HTR-8/SVneo (cell line): ENCODE data around the gene TRABD2A.

Source experiments
- DNase-seq: peaks from one replicate; pipeline ENCODE4 v3.0.0; 2011; ENCODE audit warnings: low spot score, mixed read lengths; ENCODE audit not compliant: insufficient read length
- FAIRE-seq: peaks from 2 replicates; lab custom pipeline; 2011; peaks lifted over from hg19 to GRCh38; lab: Jason Lieb, UNC

TRABD2A gene

DNA sequence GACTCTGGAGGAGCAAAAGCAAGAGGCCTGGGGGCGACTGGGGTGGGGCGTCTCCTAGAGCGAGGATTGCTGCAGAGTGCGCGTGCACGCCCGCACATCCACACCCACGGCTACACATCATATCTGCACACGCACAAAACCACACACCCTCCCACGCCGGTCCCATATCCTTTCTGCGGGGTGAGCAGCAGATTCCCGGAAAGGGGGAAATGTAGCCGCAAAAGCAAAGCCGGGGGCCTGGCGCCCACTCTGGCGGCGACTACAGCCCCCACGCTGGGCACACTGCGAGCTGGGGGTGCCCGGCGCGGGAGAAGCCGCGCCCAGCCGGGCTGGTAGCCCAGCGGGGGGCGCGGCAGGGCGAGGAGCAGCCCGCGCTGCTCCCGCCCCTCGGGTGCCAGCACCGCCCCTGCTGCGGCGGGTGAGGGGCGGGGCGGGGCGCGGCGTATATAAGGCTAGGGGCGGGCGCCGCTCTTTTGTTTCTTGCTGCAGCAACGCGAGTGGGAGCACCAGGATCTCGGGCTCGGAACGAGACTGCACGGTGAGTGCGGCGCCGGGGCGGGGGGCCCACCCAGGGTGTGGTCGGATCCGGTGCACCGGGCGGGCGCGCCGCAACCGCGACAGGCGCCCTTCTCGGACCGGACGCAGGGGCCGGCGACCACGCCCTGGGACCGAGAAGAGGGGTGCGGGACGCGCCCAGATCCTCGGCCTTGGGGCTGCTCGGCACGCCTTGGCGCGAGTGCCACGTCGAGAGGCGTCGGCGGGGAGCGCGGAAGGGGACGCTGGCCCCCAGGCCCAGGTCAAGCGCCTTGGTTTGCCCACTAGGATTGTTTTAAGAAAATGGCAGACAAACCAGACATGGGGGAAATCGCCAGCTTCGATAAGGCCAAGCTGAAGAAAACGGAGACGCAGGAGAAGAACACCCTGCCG is 24.6 kb upstream of the TRABD2A start, which contains the start of gene TMSB10:
TMSB10 (plus strand) TSS at position 476 of the 927 bp plus-strand sequence.
- DNase-seq (peak; percentile 80), FAIRE-seq (peak; percentile 80)

DNA sequence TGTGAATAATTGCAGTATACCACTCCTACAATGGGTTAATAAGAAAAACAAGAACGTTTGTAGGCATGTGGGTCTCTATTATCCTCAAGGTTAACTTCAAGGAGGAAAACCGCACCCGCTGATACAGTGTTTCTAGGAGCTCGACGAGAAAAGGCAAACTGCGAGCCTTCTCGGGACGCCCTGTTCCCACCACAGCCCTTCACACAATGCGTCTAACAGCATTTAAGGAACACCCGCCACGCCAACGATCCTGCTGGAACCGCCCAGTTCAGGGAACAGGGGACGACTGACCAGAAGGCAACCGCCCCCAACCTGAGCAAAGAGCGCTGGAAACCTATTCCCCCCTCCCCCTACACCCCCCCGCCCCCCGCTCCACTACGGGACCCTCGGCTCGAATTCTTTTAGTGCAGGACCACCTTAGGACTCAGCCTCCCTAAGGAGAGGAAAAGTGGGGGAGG is 23.9 kb upstream of the TRABD2A start:
- FAIRE-seq (no peak), DNase-seq (peak; percentile 65)

DNA sequence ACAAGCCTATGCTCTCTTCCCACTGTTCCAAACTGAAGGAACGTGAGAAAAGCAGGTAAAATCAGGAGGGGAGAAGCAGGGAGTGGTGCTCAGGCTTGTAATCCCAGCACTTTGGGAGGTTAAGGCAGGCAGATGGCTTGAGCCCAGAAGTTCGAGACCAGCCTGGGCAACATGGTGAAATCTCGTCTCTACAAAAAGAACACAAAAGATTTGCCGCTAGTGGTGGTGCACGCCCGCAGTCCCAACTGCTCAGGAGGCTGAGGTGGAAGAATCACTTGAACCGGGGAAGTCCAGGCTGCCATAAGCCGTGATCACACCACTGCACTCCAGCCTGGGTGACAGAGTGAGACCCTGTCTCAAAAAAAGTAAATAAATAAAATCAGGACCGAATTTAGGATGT is 23.3 kb upstream of the TRABD2A start:
- DNase-seq: no peak
- no peak for FAIRE-seq

DNA sequence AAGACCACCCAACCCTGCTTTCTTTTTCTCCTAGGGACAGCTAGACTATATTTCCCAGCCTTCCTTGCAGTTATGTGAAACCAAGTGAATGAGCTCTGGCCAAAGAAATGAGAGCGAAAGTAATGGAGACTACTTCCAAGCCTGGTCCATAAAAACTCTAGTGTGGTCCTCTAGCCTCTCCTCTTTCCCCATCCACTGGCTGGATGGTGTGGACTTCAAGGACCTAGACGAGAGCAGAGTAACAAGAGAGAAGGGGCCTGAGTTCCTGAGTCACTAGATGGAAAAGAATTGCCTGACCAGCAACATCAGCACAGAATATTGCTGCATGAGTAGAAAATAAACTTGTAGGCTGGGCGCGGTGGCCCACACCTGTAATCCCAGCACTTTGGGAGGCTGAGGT is 21.6 kb upstream of the TRABD2A start:
- FAIRE-seq (no peak), DNase-seq (no peak)

DNA sequence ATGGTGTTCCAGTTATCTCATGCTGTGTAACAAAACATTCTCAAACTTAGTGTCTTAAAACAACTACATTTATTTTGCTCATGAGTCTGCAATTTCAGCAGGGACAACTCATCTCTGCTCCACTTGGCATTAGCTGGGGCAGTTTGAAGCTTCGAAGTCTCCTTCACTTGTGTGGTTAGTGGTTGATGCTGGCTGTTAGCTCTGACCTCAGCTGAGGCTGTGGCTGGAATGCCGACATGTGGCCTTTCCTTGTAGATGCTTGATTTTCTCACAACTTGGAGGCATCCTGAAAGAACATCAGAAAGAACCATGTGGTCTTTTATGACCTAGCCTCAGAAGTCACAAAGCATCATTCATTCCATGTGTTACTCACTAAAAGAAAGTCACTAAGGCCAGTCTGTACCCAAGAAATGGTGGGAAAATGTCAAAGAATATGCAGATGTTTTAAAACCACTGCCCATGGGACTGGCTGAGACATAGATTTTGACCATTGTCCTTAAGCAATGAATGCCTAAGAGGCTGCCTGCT is 20.8 kb upstream of the TRABD2A start:
- FAIRE-seq (no peak), DNase-seq (no peak)

DNA sequence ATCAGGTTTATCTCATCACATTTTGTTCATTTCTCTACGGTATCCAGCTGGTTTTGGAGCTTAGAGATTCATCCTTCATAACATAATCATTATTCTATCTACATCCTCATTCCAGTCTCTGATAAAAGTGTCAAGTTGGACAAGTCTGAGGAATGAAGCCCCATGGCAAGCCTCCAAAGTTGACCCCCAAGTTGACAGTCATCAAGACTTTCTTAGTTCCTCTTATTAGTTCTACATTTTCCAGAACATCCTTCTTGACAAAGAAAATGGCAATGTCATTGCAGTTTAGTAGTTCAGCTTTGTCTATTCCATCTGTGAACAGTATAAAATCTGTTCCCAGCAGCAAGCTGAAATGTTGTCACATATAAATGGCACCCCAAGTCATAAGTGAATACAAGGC is 20.1 kb upstream of the TRABD2A start:
- no peak for FAIRE-seq
- no peak for DNase-seq

DNA sequence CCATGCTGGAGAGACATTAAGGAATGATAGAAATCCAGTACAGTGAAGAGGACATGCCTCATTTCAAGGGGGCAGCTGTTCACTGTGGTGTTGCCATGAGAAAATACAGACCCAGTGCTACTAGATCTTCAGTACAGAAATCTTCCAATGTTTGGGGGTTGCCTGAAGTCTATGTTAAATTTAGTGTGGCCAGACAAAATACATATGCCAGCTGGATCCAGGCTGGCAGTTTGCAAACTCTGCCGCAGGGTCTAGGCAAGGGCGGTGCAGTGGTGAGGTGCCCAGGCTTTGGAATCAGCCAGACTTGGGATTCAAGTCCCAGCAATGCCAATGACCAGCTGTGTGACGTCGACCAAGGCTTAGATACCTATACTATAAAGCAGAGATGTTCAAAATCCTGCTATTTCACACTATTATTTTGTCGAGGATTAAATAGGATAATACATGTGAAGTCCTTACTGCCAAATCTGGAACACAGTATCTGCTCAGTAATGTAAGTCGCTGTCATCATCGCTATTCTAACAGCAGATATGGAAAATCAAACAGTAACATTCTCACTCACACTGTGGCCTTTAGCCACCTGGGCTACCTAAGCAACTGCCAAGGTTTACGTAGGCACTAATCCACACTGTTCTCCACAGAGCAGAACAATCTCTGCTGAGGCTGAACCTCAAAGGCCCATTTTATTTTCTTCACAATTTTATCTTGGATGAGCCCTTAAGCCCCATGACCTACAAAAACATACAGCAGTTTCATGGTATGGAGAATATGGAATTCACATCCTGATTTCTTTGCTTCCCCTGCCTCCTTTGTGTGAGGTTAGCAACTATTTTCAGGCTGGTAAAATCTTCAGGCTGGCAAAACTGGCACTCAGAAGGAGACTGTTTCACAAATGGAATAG is 18.7 kb upstream of the TRABD2A start:
- DNase-seq: no peak
- no peak for FAIRE-seq

DNA sequence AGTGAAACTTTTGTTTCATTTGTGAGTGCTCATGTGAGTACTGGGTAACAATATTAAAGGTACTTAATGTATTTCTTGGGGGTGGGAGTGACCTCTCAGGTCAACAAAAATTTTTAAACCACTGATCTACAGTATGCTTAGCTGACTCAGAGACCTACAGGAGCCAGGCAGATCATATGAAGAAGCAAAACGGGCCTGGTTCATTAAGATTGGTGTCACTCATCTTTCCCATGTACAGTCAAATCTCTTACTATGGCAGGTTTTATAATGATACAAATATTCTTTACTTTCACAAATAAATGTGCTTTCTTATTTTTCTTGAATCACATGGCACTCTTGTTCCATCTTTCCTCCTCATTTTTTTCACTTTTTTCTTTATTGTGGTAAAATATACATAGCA is 16.9 kb upstream of the TRABD2A start:
- no peak for DNase-seq

DNA sequence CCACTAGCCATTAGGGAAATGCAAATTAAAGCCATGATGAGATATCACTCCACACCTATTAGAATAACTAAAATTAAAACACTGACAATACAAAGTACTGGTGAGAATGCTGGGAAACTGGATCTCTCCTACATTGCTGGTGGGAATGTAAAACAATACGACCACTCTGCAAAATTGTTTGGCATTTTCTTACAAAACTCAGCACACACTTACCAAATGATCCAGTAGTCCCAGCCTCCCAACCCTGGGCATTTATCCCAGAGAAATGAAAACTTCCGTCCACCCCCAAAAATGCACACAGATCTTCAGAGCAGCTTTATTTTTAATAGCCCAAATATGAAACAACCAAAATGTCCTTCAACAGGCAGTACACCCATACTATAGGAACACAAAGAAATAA is 15.7 kb upstream of the TRABD2A start:
- no peak for DNase-seq
- FAIRE-seq: no peak

More for the DNA sequence above, 16.9 kb upstream of the TRABD2A start:
- FAIRE-seq: no peak

DNA sequence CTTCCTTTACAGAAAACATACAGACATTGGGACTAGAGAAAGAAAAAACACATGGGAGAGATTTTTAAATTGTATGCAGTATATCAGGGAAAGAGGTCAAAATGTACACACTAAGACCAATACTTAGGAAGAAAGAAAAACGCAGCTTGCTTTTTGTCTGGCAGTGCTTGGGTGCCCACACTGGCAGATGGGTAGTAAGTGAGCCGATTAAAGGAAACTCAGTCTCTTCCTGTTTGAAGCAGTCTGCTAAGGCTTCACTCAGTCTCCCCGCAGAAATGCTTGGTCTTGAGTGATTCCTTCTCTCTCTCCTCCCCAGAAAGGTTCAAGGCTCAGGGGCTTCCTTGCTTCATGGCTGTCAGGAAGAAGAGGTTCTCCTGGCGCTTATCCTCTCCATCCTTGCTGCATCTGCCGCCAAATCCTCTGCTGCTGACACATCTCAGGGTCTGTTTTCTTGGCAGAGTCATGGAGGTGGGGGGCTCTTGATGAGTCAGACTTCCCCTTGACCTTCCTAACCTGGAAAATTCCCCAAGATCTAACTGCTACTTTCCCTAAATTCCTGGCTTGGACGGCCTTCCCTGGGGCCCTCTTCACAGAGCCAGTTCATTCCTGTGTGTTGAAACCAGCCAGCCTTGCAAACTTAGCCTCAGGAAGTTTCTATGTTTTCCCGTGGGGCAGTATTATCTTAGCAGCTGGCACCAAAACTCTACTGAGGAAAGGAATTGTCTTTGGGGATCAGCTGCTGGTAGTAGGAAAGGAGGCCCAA is 14.1 kb upstream of the TRABD2A start:
- no peak for DNase-seq
- peak; percentile 71 for FAIRE-seq

DNA sequence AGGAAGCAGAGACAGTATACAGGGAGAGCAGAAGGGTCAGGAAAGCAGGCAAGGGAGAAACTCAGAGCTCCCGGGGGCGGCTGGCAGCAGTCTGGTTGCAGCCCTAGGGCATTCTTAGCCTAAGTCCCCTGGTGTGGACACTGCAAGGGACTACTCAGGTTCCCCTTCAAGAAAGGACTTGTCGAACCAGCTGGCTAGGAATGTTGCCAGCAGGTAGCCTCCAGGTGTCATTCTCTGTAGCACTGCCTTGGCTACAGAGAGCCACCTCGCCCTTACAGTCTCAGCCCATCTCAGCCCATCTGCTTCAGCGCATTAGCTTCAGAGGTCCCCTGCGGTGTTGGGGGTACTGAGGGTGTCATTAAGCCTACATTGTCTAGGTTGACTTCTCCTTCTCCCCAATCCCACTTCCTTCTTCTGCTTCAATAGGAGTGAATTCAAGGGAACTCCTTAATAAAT is 13.3 kb upstream of the TRABD2A start:
- peak; percentile 58 for FAIRE-seq
- no peak for DNase-seq

DNA sequence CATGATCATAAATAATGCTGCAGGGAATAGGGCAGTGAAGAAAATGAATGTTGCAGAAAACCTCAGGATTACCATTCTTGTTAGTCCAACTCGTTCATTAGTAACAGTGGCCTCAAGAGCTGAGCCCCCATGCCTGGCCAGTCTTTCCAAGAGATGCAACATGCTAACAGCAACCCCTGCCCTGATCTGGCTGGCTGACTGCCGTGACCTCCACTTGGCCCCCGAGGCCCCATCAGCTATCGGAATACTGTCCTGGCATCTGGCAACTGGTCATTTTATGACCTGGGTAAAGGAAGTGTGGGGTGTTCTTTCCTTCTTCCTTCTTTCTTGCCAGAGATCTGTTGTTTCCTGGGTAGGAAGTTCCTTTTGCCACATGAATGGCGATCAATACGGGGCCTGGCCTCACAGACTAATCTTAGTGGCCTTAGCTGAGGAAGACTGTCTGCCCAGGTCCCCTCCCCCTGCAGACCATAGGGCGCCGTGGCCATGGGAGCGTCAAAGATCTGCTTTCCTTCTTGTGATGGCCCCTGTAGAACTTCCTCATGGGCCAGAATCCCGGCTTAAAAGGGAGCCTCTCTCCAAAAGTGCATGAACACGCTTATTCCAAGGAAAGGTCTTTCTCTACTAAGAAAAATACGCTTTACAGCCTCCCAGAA is 10.6 kb upstream of the TRABD2A start:
- FAIRE-seq: no peak

DNA sequence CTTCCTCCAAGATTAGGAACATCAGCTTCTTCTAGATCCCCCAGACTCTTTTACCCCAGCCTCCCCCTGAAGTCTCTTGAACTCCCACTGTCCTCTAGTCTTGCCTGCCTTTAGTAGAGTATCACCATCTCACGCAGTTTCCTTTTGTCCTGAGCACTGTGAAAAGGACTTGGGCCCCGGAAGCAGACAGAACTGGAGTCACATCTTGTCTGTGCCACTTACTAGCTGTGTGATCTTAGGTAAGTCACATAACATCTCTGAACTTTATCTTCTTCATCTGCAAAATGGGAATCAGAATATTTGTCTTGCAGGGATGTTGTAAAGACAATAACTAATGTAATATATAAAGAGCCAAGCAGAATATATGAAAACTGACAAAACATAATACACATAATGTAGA is 8.4 kb upstream of the TRABD2A start:
- FAIRE-seq (no peak), DNase-seq (no peak)

More for the DNA sequence above, 10.6 kb upstream of the TRABD2A start:
- no peak for DNase-seq

DNA sequence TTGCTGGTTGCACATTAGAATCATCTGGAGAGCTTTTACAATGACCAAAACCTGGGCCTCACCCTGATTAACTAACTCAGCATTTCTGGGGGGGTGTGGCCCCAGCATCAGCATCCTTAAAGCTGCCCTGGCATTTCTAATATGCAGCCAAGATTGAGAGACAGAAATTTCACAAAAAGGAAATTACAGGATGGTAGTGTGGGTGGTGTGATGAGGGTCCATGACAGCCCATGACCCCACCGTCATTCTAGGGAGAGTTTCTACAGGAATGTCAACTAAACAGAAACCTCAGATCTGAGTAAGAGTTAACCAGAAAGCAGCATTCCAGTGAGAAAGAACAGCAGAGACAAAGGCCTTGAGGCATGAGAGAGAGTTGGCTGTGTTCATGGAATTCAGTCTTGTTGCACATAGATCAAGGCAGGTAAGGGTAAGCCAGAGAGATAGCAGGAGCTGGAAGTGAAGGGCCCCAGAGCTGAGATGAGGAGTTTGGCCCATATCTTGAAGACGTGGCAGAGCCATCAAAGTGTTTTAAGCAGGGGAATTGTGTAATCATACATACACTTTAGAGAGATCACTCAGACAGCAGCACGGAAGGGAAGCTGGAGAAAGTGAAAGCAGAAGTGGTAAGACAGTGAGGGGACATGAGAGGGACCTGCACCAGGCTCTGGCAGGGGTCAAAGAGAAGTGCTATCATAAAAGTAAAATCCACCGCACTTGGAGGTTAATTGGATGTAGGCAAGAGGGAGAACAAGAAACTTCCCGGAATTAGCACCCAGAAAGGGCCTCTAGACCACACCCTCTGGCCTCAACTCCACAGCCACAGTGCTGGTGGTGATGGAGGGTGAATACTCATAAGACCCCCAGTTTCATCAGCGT is 7.8 kb upstream of the TRABD2A start:
- peak; percentile 59 for FAIRE-seq
- peak; percentile 41 for DNase-seq

DNA sequence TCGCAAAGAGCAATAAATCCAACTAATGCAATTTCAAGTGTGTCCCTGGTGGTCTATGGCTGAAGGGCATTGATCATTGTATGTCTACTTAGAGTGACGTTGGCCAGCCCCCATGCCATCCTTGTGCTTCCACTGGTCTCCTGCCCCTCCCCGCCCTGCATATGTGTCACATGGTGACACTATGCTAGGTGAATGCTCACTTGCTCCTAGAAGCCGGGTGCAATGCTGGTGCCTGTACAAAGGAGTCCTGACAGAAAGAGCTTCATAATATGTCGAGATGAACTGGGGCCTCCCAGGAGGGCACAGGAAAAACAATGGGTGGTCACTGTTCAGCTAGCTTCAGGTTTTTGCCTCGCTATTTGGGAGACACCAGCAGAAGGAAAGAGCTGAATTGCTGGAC is 5.9 kb upstream of the TRABD2A start:
- DNase-seq: no peak
- FAIRE-seq: no peak

DNA sequence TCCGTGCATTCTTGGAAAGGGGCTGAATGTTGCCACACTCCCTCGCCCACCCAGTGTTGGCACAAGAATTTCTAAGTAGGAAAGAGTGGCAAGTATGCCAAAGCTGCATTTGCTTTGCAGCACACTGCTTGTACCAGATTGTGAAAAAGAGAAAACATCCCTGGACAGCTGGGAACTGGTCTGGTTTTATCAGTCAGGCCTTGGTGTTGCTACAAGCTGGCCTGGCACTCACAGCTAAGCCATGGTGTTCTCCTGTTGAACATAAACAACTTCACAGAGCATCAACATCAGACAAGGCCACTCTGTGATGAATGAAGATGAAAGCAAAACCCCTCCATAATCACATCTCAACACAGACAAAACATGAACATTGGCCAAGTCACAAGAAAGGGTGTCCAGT is 4.2 kb upstream of the TRABD2A start:
- FAIRE-seq (no peak), DNase-seq (no peak)

DNA sequence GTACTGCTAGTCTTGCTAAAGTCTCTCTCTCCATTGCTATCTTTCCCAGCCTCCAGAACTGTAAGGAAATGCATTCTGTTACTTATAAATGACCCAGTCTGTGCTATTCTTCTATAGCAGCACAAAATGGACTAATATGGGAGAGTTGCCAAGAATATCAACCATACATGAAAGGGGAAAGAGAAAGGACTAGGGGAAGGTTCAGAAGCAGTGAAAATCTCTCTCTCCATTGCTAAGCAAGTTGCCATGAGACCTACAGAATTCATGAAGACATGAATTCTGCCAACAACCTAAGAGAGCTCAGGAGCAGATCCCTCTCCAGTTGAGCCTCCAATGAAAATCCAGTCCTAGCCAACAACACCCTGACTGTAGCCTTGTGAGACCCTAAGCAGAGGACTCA is 3.6 kb upstream of the TRABD2A start:
- FAIRE-seq: no peak
- DNase-seq: no peak

DNA sequence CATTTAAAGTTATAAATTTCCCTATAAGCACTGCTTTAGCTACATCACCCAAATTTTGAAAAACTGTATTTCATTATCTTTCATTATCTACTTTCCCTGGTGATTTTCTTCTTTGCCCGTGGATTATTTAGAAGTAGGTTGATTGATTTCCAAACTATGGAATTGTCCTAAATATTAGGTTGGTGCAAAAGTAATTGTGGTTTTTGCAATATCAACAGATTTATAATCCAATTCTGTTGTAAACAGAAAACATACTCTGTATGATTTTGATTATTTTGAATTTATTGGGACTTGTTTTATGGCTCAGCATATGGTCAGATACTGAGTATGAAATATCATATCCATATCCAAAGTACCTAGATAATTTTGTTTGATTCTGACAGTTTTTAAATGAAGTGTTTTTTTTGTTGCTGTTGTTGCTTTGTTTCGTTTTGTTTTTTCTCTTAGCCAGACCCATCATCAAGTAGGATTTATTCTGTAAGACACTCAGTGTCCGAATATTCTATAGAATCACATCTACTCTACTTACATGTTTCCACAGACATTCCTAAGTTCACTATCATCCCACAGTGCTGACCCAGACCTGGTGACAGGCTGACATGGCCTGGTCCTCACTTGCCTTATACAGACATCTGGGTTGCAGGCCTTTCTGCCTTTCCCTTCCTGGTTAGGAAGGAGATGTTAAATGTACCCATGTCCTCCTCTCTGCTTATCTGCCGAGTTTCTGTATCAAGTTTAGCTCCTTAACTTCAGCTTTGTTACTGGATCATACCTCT is 2.1 kb upstream of the TRABD2A start:
- DNase-seq: no peak
- FAIRE-seq: peak; percentile 48
